Activated T-cell treated with anti-CD3 and anti-CD28 coated beads for 4 hours (primary cell): ENCODE data around the gene KYNU.
"Not testable (repeated sequence)": the region's sequence is repeated elsewhere in the genome, so short reads cannot be mapped to it uniquely, and the experiment has no call there.

Source experiments
- DNase-seq: peaks from one replicate; pipeline ENCODE4 v3.0.0-alpha.2; 2020

Gene KYNU

DNA sequence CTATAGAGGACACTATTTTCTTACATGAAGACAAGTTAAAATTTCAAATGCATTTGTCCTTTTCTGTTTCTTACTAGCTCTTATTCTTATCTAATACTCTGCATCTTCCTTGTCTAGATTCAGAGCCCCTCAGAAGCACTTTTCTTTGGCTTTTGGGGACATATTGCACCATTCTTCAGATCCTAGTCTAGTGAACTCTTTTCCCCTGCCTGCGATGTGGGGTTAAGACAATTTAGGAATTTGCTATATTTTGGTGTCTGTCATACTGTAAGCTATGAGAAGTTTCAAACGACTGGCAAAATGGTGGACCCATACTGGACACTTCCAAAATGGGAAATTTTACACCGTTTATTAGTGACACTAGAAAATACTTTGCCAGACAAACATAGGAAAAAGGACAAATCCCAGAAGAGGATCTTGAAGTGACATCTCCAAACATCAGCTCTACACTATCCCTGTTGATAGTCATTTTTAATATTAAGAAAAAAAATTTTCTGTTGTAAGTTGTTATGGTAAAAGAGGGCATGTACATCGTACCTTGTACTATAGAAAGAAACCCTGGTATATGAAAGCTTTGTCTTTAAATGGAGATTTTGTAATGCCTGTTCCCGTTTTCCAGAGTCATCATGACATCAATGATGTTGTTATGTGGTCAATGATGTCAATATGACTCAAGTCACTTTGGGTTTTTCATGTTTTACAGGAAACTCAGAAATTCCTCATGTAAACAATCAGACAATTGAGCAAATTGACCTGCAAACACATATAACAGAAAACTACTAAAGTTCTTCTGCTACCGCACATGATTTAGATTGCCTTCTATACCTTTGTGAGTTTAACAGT, 4.4 kb upstream of the KYNU start:
- no peak for DNase-seq

GRCh38 chr2:142873831-142874287, 3.6 kb upstream of the KYNU start:
- no peak for DNase-seq

DNA sequence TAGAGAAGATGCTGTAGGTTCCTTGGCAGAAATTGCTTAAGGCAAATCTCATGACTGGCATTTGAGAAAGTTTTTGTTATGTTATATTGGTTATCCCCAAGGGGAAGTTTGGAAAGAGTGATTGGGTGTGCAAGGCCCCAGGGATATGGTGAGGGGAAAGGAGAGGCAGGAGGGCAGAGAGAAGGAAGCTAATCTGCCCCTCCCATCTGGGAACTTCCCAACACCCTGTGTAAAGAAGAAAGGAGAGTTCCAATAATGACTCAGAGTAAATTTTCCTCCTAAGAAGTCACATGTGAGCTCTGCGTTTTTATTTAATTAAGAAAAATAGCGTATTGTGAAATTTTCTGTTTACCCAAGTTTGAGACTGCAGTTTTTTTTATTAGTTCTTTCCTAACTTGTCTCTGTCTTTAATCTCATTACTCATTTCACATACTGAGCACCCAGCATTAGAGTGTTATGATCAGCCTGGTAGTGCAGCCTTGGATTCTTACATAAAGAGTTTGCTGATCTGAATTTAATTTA, 3.1 kb upstream of the KYNU start:
- DNase-seq, result no peak

DNA sequence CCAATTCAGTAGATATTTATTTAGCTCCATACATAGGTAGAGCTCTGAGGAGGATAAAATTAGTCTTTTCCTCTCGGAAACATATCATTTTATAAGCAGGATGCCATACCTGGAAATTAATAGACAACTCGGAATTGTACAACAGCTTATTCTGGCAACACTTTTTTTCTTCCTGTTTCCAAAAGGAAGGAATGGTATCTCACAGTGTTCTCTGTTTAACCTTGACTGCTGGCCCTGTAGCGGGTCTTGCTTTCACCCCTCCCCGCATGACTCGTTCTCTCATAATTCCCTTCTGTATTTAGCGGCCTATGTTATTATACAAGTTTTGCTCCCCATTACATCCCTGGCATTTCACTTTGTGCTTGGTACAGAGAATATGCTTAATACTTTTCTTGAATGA, 2.5 kb upstream of the KYNU start:
- DNase-seq, result no peak

DNA sequence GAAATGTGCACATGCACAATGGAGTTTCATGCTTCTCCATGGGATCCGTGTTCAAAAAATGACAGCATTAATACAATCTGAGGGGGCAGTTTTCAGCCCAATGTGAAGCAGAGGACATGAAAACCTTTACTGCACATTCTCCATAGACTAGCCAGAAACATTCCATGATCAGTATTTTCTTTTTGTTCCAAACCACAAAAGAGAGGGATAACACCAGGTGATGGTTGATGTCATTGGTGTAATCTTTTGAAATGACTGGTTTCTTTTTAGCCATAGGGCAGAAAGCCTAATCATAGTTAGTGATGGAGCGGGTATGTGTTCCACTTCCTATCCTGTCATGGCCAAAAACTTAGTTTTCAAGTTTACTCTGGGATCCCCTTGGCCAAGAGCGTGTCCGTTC, 1.8 kb upstream of the KYNU start:
- DNase-seq, result no peak

- DNase-seq, result no peak
Observed at GRCh38 chr2:142876423-142876822, 1.0 kb upstream of the KYNU start.

DNA sequence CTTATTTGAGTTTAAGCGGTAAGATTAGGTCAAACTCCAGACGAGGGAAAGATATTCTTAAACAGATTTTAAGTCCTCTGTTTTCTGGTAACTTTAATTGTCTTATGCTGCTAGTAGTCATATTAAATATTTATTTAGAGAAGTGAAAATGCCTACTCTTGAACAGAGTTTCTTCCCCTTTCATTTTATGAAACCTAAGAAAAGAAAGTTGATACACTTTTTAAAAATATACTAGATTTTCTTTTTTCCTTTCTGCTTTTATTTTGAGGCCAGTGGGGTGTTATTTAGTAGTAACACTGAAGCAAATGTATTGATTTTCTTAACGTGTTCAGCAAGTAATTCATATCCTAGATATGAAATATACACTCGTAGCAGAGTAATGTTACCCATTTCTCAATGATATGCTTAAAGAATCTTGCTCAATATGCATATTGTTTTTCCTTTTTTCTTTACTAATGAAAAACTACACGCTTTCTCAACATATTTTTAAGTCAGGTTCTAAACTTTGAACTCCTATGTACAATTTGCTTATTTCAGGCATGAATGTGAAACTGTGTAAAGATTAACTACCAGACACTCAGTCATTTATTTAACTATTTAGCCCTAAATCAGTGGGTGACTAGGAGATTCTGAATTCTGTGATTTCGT, 691 bp downstream of the KYNU start:
- DNase-seq, result no peak

GRCh38 chr2:142879151-142879550, 1.7 kb downstream of the KYNU start:
- DNase-seq, result no peak

- no peak for DNase-seq
Observed at GRCh38 chr2:142880279-142880678, 2.8 kb downstream of the KYNU start.

GRCh38 chr2:142881619-142882018, 4.2 kb downstream of the KYNU start:
- no peak for DNase-seq

GRCh38 chr2:142882500-142882899, 5.0 kb downstream of the KYNU start:
- DNase-seq, result not testable (repeated sequence)

DNA sequence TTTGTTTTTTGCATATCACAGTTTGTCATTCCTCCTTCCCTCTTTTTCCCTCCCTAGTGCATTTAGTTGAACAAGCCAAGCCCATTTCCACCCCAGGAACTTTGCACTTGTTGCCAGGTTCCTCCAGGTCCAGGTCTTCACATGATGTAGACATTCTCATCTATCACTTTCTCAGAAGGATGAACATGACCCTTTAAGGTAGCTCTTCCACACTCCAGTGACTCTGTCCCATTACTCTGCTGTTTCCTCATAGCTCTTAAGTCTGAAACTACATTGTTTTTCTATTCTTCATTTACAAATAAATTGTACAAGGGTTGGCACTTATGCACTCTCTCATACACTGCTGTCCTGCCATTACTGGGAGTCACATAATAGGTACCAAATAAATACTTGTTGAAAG, 6.1 kb downstream of the KYNU start:
- DNase-seq, result no peak

GRCh38 chr2:142885543-142885942, 8.1 kb downstream of the KYNU start:
- no peak for DNase-seq

- DNase-seq, result no peak
Observed at GRCh38 chr2:142892715-142893114, 15.3 kb downstream of the KYNU start.

GRCh38 chr2:142893241-142893640, 15.8 kb downstream of the KYNU start:
- DNase-seq, result no peak

DNA sequence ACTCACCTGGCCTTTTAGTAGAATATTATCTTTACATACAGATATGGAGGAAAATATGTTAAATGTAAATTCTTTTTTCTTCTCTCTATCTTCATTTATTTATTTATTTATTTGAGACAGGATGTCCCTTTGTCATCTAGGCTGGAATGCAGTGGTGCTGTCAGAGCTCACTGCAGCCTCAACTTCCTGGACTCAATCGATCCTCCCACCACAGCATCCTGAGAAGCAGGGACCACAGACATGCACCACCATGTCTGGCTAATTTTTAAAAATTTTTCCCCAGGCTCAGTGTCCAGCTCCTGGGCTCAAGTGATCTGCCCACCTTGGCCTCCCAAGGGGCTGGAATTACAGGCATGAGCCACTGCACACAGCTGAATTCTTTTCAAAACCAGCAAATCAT, 20.3 kb downstream of the KYNU start:
- no peak for DNase-seq

DNA sequence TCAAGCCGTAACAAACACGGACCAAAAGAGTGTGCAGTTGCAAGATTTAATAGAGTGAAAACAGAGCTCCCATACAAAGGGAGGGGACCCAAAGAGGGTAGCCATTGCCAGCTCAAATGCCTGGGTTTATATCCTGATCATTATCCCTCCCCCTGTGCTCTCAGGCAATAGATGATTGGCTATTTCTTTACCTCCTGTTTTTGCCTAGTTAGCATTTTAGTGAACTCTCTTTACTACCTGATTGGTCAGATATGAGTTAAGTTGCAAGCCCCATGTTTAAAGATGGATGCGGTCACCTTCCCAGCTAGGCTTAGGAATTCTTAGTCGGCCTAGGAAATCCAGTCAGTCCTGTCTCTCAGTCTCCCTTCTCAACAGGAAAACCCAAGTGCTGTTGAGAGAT, 22.9 kb downstream of the KYNU start:
- not testable (repeated sequence) for DNase-seq

- no peak for DNase-seq
Observed at GRCh38 chr2:142901780-142902179, 24.3 kb downstream of the KYNU start.

GRCh38 chr2:142903726-142904125, 26.3 kb downstream of the KYNU start:
- DNase-seq, result not testable (repeated sequence)

- no peak for DNase-seq
Observed at GRCh38 chr2:142907653-142908052, 30.2 kb downstream of the KYNU start.

- no peak for DNase-seq
Observed at GRCh38 chr2:142914507-142915313, 37.2 kb downstream of the KYNU start.

DNA sequence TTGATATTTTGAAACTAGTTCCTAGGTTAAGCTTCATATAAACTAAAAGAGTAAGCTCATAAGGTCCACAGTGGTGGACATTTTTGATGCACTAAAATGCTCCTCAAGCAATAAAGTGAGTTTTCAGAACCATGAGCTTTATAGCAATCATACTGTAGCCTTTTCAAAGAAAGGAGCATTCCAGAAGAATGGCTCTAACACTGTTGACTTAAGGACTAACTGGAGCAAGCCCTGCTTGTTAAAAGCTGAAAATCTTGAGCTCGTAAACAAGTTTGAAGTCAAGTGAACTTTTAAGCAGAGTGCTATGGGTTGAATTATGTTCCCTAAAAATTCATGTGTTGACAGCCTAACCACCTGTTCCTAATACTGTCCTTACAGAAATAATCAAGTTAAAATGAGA, 38.0 kb downstream of the KYNU start:
- DNase-seq, result no peak

DNA sequence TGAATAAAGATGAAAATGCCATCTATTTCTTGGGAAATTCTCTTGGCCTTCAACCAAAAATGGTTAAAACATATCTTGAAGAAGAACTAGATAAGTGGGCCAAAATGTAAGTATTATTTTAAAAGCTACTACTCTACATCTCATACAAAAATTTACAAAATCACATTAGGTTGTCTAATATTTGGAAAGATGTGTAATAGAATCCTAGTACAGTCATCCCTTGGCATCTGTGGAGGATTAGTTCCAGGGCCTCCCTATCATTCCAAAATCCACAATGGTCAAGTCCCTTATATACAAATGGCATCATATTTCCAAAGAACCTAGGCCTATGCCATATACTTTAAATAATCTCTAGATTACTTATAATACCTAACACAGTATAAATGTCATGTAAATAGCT, 41.2 kb downstream of the KYNU start:
- no peak for DNase-seq
